Lower lobe of right lung (tissue), 2 donors: ENCODE results near the gene IL1RN. TPM values are rescaled to one million over a fixed set of nuclear protein-coding genes. Genes with fewer than 3 reads are reported as not detected.

Experiments
- ATAC-seq, 2 donors: fragments of 200-7000 bp; cut with Tn5 transposase; one replicate each; pipeline ENCODE4 v1.9.1; 2020 to 2022; ENCODE audit warnings: mild to moderate bottlenecking in 2 of 2, moderate library complexity in 2 of 2
- DNase-seq: peaks from one replicate; pipeline ENCODE4 v3.0.0-alpha.2; 2020
- H3K27ac ChIP-seq: fragments of 200-600 bp; one replicate; pipeline ENCODE4 v1.8.0; 2022
- H3K27me3 ChIP-seq: fragments of 200-600 bp; one replicate; pipeline ENCODE4 v1.8.0; 2022; ENCODE audit warnings: low read depth
- H3K36me3 ChIP-seq: fragments of 200-600 bp; one replicate; pipeline ENCODE4 v1.8.0; 2022; ENCODE audit warnings: mild to moderate bottlenecking
- H3K4me1 ChIP-seq: fragments of 200-600 bp; one replicate; pipeline ENCODE4 v1.8.0; 2022
- H3K4me3 ChIP-seq: fragments of 200-600 bp; one replicate; pipeline ENCODE4 v1.8.0; 2022; ENCODE audit warnings: mild to moderate bottlenecking
- H3K9me3 ChIP-seq: fragments of 200-600 bp; one replicate; pipeline ENCODE4 v1.8.0; 2022
- intact Hi-C: fragments of 100-400 bp; cut with DNase I; formaldehyde crosslinking; loops from one replicate; pipeline ENCODE4 v1.11.0; 2022
- total RNA-seq: library from RNA; stranded (reverse); fragmentation: NEBNext Ultra II Directional; extraction: Animal tissue kit (Norgen Biotek cat#: 25700); gene quantifications from one replicate; pipeline ENCODE4 v1.2.1, GENCODE V29; 2021
- TF ChIP-seq, protein P1 (sequence below): fragments of 200-600 bp; IDR thresholded peaks from one replicate; pipeline ENCODE4 v1.8.0; 2022; ENCODE audit warnings: antibody characterized with exemption, mild to moderate bottlenecking
- donor health status: DM: no; HTN: yes; CAD: no; lungs with severe emphysema.

Gene IL1RN
- total RNA-seq, 1 donor from 2014 or later, result 20.1 TPM

GRCh38 chr2:113175042-113175628 lies 47.7 kb downstream of the IL1RN start:
- Histone ChIP-seq H3K4me1 (peaks cover 31% of the 10 kb centered on the region), H3K4me3 (peak overlapping the region; percentile 51), H3K27me3 (no peaks in the 10 kb centered on the region), H3K27ac (peak overlapping the region; percentile 76), H3K36me3 (no peaks in the 10 kb centered on the region), H3K9me3 (no peaks in the 10 kb centered on the region)
- ATAC-seq (peak; percentile 39 to 67), DNase-seq (no peak)
- TF ChIP-seq, protein P1, sequence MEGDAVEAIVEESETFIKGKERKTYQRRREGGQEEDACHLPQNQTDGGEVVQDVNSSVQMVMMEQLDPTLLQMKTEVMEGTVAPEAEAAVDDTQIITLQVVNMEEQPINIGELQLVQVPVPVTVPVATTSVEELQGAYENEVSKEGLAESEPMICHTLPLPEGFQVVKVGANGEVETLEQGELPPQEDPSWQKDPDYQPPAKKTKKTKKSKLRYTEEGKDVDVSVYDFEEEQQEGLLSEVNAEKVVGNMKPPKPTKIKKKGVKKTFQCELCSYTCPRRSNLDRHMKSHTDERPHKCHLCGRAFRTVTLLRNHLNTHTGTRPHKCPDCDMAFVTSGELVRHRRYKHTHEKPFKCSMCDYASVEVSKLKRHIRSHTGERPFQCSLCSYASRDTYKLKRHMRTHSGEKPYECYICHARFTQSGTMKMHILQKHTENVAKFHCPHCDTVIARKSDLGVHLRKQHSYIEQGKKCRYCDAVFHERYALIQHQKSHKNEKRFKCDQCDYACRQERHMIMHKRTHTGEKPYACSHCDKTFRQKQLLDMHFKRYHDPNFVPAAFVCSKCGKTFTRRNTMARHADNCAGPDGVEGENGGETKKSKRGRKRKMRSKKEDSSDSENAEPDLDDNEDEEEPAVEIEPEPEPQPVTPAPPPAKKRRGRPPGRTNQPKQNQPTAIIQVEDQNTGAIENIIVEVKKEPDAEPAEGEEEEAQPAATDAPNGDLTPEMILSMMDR, result no peak
- intact Hi-C loops, result no loop called here

DNA sequence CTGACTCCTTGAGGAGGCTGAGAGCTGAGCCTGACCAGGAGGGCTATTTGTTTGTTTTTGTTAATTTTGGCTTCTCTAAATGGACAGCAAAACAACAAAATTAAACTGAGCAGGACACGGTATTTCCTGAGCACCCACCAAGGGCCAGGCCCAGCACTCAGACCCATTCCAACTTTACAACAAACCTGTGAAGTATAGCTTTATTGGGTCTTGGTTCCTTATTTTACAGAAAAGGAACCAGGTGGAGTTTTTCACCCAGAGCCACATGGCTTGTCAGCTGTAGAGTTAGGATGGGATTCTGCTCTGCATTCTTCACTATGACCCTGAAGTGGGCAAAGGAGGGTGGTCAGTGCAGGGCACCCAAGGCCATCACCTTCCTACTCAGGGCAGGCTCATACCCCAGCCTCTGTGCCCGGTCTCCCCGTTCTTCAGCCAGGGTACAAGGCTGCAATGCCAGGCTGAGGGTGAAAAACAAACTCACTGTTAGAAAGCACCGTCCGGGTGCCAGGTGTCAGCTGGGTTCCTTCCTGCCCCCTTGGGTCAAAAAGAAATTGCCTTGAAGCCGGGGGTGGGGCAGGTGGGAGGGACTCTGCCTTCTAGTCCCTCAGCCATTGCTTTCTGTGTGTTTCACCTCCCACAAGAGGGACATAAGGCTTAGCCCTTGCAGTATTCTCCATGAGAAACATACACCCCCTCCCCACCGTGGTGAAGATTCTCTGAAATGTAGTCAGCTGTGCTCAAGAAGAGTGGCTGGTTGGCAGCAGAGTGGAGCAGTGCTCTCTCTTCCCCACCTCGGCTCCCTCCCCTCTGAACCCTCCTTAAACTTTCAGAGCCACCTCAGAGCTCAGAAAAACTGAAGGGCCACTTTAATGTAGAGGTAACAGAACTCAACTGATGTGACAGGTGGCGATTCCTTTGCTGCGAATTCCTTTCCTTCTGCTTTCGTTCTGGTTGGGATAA lies 48.6 kb downstream of the IL1RN start:
- intact Hi-C loops, result no loop called here
- H3K4me3 ChIP-seq, result peak overlapping the region; percentile 51
- no peaks in the 10 kb centered on the region for H3K9me3 ChIP-seq
- no peaks in the 10 kb centered on the region for H3K36me3 ChIP-seq
- no peak for ATAC-seq
- H3K4me1 ChIP-seq, result peaks cover 40% of the 10 kb centered on the region
- TF ChIP-seq, protein P1, result no peak
- peak overlapping the region; percentile 56 for H3K27ac ChIP-seq
- H3K27me3 ChIP-seq, result no peaks in the 10 kb centered on the region
- DNase-seq, result no peak

DNA sequence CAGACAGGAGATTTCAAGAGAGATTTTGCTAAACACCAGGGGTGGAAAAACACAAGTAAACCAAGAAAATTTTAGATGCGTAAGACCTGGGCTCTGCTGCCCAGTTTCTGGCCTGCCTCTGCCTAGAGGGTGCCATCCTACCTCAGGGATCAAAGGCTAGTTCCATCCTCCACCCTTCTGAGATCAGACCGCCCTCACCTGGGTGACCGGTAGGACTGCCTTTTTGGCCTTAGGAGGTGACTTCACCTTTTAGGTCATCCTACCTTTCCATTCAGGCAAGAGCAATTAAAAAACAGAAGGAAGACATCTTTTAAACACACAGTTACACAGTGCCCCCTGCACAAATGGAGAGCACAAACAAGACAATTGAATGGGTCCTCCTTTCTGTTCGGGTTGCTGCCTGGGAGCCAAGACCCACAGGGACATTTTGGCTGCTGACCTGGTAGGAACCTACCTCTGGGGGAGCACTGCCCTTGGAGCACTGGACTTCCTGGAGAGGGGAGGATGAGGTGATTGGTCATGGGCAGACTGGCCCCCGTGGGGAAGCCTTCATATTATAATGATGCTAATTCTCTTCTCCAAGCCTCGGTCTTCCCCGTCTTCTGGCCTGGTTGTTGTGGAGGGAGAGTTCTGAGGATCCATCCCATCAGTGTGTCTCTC lies 49.4 kb downstream of the IL1RN start:
- intact Hi-C loops, result no loop called here
- TF ChIP-seq, protein P1, result no peak
- Histone ChIP-seq H3K9me3 (no peaks in the 10 kb centered on the region), H3K27me3 (no peaks in the 10 kb centered on the region), H3K36me3 (no peaks in the 10 kb centered on the region), H3K4me3 (no peak overlapping the region), H3K27ac (no peak overlapping the region), H3K4me1 (peaks cover 48% of the 10 kb centered on the region)
- DNase-seq (no peak), ATAC-seq (no peak)

DNA sequence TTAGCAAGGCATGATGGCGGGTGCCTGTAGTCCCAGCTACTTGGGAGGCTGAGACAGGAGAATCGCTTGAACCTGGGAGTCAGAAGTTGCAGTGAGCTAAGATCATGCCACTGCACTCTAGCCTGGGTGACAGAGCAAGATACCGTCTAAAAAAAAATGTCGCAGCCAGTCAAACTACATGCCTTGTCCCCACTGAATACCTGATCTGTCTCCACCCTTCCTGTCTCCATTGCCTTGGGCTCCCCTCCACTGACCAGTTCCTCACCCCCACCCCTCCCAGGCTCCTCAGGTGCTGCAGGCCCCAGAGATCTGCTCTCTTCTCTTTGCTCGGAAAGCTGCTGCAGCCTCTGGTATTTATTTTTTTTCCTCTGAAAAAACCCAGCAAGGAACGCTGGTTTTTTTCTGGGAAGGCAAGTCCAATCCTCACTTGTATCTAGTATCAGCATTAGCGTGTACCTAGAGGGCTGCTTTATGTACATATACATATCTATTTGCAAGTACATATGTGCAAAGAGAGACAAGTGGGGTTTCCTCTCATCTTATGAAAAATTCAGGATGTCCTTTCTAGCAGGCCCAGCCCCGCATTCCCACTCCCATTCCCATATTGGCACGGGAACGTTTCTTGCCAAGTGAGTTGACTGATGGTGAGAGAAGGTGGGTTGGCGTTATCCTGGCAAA lies 50.8 kb downstream of the IL1RN start:
- intact Hi-C loops, result no loop called here
- ATAC-seq, result no peak
- Histone ChIP-seq H3K4me3 (no peak overlapping the region), H3K27ac (no peak overlapping the region), H3K4me1 (peaks cover 46% of the 10 kb centered on the region), H3K9me3 (no peaks in the 10 kb centered on the region), H3K36me3 (peaks cover 6% of the 10 kb centered on the region), H3K27me3 (no peaks in the 10 kb centered on the region)
- TF ChIP-seq, protein P1, result no peak
- DNase-seq, result no peak

DNA sequence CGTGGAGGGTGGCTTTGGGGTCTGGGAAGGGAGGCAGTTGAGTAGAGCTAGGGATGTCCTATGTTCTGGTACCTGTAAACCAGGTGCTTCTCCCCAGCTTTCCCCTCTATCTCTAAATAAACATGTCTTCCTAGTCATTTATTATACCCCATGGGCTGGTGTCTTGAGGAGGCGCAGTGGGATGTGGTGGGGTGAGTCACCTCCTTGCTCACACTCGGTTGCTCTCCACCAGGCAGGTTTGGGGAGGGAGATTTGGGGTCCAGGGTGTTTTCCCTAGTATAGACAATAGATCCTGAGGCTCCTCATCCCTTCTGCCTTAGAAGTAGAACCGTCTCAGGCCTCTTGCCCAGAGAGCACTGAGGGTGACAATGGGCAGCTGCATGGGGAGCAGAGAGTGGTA lies 51.5 kb downstream of the IL1RN start:
- Histone ChIP-seq H3K4me1 (peaks cover 41% of the 10 kb centered on the region), H3K27ac (no peak overlapping the region), H3K9me3 (no peaks in the 10 kb centered on the region), H3K36me3 (peaks cover 13% of the 10 kb centered on the region), H3K4me3 (no peak overlapping the region), H3K27me3 (no peaks in the 10 kb centered on the region)
- DNase-seq (no peak), ATAC-seq (no peak)
- intact Hi-C loops, result no loop called here
- TF ChIP-seq, protein P1, result no peak
